Spleen (tissue), 11 donors: ENCODE data around the gene NOLC1. TPM values are rescaled to one million over a fixed set of nuclear protein-coding genes. Genes with fewer than 3 reads are reported as not detected.
A peak's percentile ranks its signal among the peaks of the same experiment; 100 is the strongest.

ENCODE experiments used
- DNase-seq: peaks from one replicate; pipeline ENCODE4 v3.0.0-alpha.2; 2020
- H3K27ac ChIP-seq, 8 donors: fragments of 200-600 bp; sonication (generic) in 7 of 8; 1 replicate in 4 of 8; 2 replicates in 4 of 8; pipeline versions ENCODE4 v1.5.0 to v1.8.0; 2016 to 2021; ENCODE audit warnings: inconsistent platforms in 4 of 8, mild to moderate bottlenecking in 4 of 8, moderate library complexity in 1 of 8
- H3K27me3 ChIP-seq, 7 donors: fragments of 200-600 bp; sonication (generic) in 6 of 7; replicated peaks in 1 of 7; 1 replicate in 4 of 7; 2 replicates in 3 of 7; pipeline versions ENCODE4 v1.5.0 to v1.8.0; 2016 to 2021; ENCODE audit warnings: inconsistent platforms in 3 of 7, mild to moderate bottlenecking in 1 of 7
- H3K36me3 ChIP-seq, 6 donors: fragments of 200-600 bp; sonication (generic) in 5 of 6; 1 replicate in 4 of 6; 2 replicates in 2 of 6; pipeline versions ENCODE4 v1.5.0 to v1.8.0; 2016 to 2021; ENCODE audit warnings: inconsistent platforms in 2 of 6
- H3K4me1 ChIP-seq, 6 donors: fragments of 200-600 bp; sonication (generic) in 5 of 6; 1 replicate in 3 of 6; 2 replicates in 3 of 6; pipeline versions ENCODE4 v1.5.0 to v1.8.0; 2016 to 2021; ENCODE audit warnings: inconsistent platforms in 3 of 6
- H3K4me3 ChIP-seq, 8 donors: fragments of 200-600 bp; sonication (generic) in 7 of 8; 1 replicate in 4 of 8; 2 replicates in 4 of 8; pipeline versions ENCODE4 v1.5.0 to v1.8.0; 2016 to 2021; ENCODE audit warnings: inconsistent platforms in 4 of 8, mild to moderate bottlenecking in 4 of 8, moderate library complexity in 2 of 8
- H3K9me3 ChIP-seq, 8 donors: fragments of 200-600 bp; sonication (generic) in 7 of 8; 1 replicate in 4 of 8; 2 replicates in 4 of 8; pipeline versions ENCODE4 v1.5.0 to v1.8.0; 2016 to 2021; ENCODE audit warnings: inconsistent platforms in 4 of 8
- CTCF ChIP-seq, 11 experiments: fragments of 200-600 bp in 7 of 11; fragments of 450-650 bp in 4 of 11; sonication (generic) in 4 of 11; IDR thresholded peaks in 8 of 11; conservative IDR thresholded peaks in 3 of 11; 1 replicate in 7 of 11; 2 replicates in 4 of 11; pipeline versions ENCODE4 v1.4.0 to v1.8.0; 2016 to 2021; ENCODE audit warnings: antibody characterized with exemption in 11 of 11, inconsistent platforms in 4 of 11, mild to moderate bottlenecking in 1 of 11
- POLR2A ChIP-seq, 3 donors: fragments of 450-650 bp; IDR thresholded peaks; one replicate each; pipeline ENCODE4 v1.5.1; 2017; ENCODE audit warnings: antibody characterized with exemption in 3 of 3, mild to moderate bottlenecking in 1 of 3
- POLR2AphosphoS5 ChIP-seq, 3 donors: sonication (generic); formaldehyde crosslinking; IDR thresholded peaks; one replicate each; pipeline ENCODE4 v1.5.1; 2017; ENCODE audit warnings: antibody characterized with exemption in 3 of 3
- WGBS, 5 donors: extraction: QIAGEN DNeasy Blood & Tissue Kit in 3 of 5; methylation state at CpG; one replicate each; pipeline versions ENCODE4 v1.1.5 to v1.1.7; 2013 to 2018; 5-methylcytosine and 5-hydroxymethylcytosine counted together
- intact Hi-C: fragments of 100-400 bp; cut with DNase I; formaldehyde crosslinking; loops from one replicate; pipeline ENCODE4 v1.15.0; 2023; ENCODE audit warnings: low total_unique reads
- polyA plus RNA-seq, 3 donors: library from polyadenylated mRNA; stranded (reverse); fragments of 200-250 nt; gene quantifications; one replicate each; pipeline ENCODE4 v1.2.1, GENCODE V29; 2013
- total RNA-seq, 7 donors: library from RNA; depleted of rRNA in 3 of 7; stranded (reverse); fragments of >200 nt in 3 of 7; fragmentation: NEBNext Ultra II Directional in 4 of 7; extraction: Animal tissue kit (Norgen Biotek cat#: 25700) in 4 of 7; gene quantifications; one replicate each; pipeline versions ENCODE4 v1.1.0 to v1.2.1, GENCODE V29; 2016 to 2021
- donor health status: healthy with polysubstance abuse.
- donor health status: DM: no; HTN: no; CAD: no; lungs with moderate emphysema.
- donor health status: DM: no; HTN: no; CAD: no.
- donor health status: Bipolar disorder and iron deficiency.
- donor health status: healthy.
- donor health status: DM: no; HTN: no; CAD: no.
- donor health status: DM: yes; HTN: yes; CAD: no.

The NOLC1 gene
- total and polyA plus RNA-seq, 10 donors, result 24.6 to 60.0 (median 39.0) TPM

GRCh38 chr10:102132563-102133372, 19.4 kb upstream of the NOLC1 start, which contains the start of gene PPRC1:
Gene PPRC1, plus strand, starts transcription at chr10:102133040. Its CDS starts 29 bp downstream, at chr10:102133069.
- TF ChIP-seq POLR2A (IDR thresholded peaks at IDR 0.05) (peak in 1 of 3 donors; percentile 63), POLR2AphosphoS5 (IDR thresholded peaks at IDR 0.05) (peak; percentile 93 to 97 (median 93)), CTCF (IDR thresholded peaks at IDR 0.05 in 8 of 11, conservative IDR thresholded peaks at IDR 0.05 in 3 of 11) (peak; percentile 90 to 98 (median 95))
- intact Hi-C loops, result no loop called here

GRCh38 chr10:102133373-102134195, 18.6 kb upstream of the NOLC1 start:
- WGBS, 5 donors, result 0 to 2% (median 1%) methylated on average over 12 to 48 of the region's 48 CpGs
- intact Hi-C loops, result no loop called here
- no peaks in the 10 kb centered on the region for H3K27me3 ChIP-seq
- peaks cover 14 to 50% (median 40%) of the 10 kb centered on the region in 6 donors for H3K4me1 ChIP-seq
- DNase-seq, result peak; percentile 92
- H3K36me3 ChIP-seq, result peaks cover 0 to 14% (median 12%) of the 10 kb centered on the region in 6 donors
- TF ChIP-seq POLR2AphosphoS5 (IDR thresholded peaks at IDR 0.05) (no peak), CTCF (IDR thresholded peaks at IDR 0.05 in 8 of 11, conservative IDR thresholded peaks at IDR 0.05 in 3 of 11) (no peak), POLR2A (IDR thresholded peaks at IDR 0.05) (no peak)
- peak overlapping the region; percentile 86 to 93 (median 92) for H3K27ac ChIP-seq
- H3K9me3 ChIP-seq, result no peaks in the 10 kb centered on the region
- peak overlapping the region; percentile 90 to 100 (median 98) for H3K4me3 ChIP-seq

More at GRCh38 chr10:102132563-102133372, 19.4 kb upstream of the NOLC1 start, which contains the start of gene PPRC1:
- Histone ChIP-seq H3K27me3 (no peaks in the 10 kb centered on the region), H3K36me3 (peaks cover 0 to 6% (median 3%) of the 10 kb centered on the region in 6 donors), H3K4me3 (peak within 1 kb of the TSS; percentile 90 to 100 (median 98)), H3K9me3 (no peaks in the 10 kb centered on the region), H3K4me1 (peaks cover 14 to 50% (median 40%) of the 10 kb centered on the region in 6 donors), H3K27ac (peak within 1 kb of the TSS; percentile 86 to 93 (median 92))
- peak; percentile 99 for DNase-seq
- 0 to 1% (median 0%) methylated on average over 29 to 64 of the region's 64 CpGs for WGBS, 5 donors

GRCh38 chr10:102134416-102134815, 17.8 kb upstream of the NOLC1 start:
- TF ChIP-seq POLR2A (IDR thresholded peaks at IDR 0.05) (no peak), CTCF (IDR thresholded peaks at IDR 0.05 in 8 of 11, conservative IDR thresholded peaks at IDR 0.05 in 3 of 11) (no peak), POLR2AphosphoS5 (IDR thresholded peaks at IDR 0.05) (no peak)
- peak overlapping the region in 7 of 8 donors; percentile 22 to 93 (median 91) for H3K27ac ChIP-seq
- intact Hi-C loops, result no loop called here

More at GRCh38 chr10:102134416-102134815, 17.8 kb upstream of the NOLC1 start:
- peak; percentile 56 for DNase-seq
- Histone ChIP-seq H3K27me3 (no peaks in the 10 kb centered on the region), H3K4me1 (peaks cover 14 to 50% (median 40%) of the 10 kb centered on the region in 6 donors), H3K9me3 (no peaks in the 10 kb centered on the region), H3K4me3 (peak overlapping the region in 7 of 8 donors; percentile 90 to 100 (median 99)), H3K36me3 (peaks cover 0 to 22% (median 20%) of the 10 kb centered on the region in 6 donors)
- 30 to 86% (median 67%) methylated on average over 2 of the region's 2 CpGs for WGBS, 5 donors
